ENCODE data around the gene MCM8. TPM values are rescaled to one million over a fixed set of nuclear protein-coding genes. Genes with fewer than 3 reads are reported as not detected.

MCM8 gene
- total and polyA plus RNA-seq, 7 donors, result 1.8 to 8.0 (median 5.6) TPM

GRCh38 chr20:5969348-5969935 lies 19.0 kb downstream of the MCM8 start:
- H3K4me1 ChIP-seq, result no peaks in the 10 kb centered on the region
- no peaks in the 10 kb centered on the region for H3K27me3 ChIP-seq
- H3K4me3 ChIP-seq, result no peak overlapping the region
- H3K9me3 ChIP-seq, result no peaks in the 10 kb centered on the region
- no peak for DNase-seq
- 91 to 92% methylated on average over 9 of the region's 9 CpGs for WGBS, 2 donors
- peaks cover 0 to 57% (median 0%) of the 10 kb centered on the region in 4 donors for H3K36me3 ChIP-seq
- no peak overlapping the region for H3K27ac ChIP-seq
- intact Hi-C loops (cut with DNase I), result no loop called here
- TF ChIP-seq CTCF (IDR thresholded peaks at IDR 0.05) (no peak), POLR2A (IDR thresholded peaks at IDR 0.05) (no peak), POLR2AphosphoS5 (IDR thresholded peaks at IDR 0.05) (no peak), EP300 (IDR thresholded peaks at IDR 0.05) (no peak)

GRCh38 chr20:5969940-5970339 lies 19.5 kb downstream of the MCM8 start:
- Histone ChIP-seq H3K9me3 (no peaks in the 10 kb centered on the region), H3K36me3 (peaks cover 0 to 57% (median 0%) of the 10 kb centered on the region in 4 donors), H3K4me3 (no peak overlapping the region), H3K27me3 (no peaks in the 10 kb centered on the region), H3K4me1 (no peaks in the 10 kb centered on the region), H3K27ac (no peak overlapping the region)
- intact Hi-C loops (cut with DNase I), result no loop called here
- TF ChIP-seq EP300 (IDR thresholded peaks at IDR 0.05) (no peak), POLR2A (IDR thresholded peaks at IDR 0.05) (no peak), CTCF (IDR thresholded peaks at IDR 0.05) (no peak), POLR2AphosphoS5 (IDR thresholded peaks at IDR 0.05) (no peak)
- no peak for DNase-seq

- Histone ChIP-seq H3K27me3 (no peaks in the 10 kb centered on the region), H3K36me3 (peaks cover 0 to 56% (median 0%) of the 10 kb centered on the region in 4 donors), H3K4me3 (no peak overlapping the region), H3K4me1 (no peaks in the 10 kb centered on the region), H3K27ac (no peak overlapping the region), H3K9me3 (no peaks in the 10 kb centered on the region)
- no peak for DNase-seq
- no peak for TF ChIP-seq EP300 (IDR thresholded peaks at IDR 0.05)
- intact Hi-C loops (cut with DNase I), result no loop called here
- 86 to 96% methylated on average over 2 of the region's 2 CpGs for WGBS, 2 donors
Measured at GRCh38 chr20:5970381-5970780, 19.9 kb downstream of the MCM8 start.

DNA sequence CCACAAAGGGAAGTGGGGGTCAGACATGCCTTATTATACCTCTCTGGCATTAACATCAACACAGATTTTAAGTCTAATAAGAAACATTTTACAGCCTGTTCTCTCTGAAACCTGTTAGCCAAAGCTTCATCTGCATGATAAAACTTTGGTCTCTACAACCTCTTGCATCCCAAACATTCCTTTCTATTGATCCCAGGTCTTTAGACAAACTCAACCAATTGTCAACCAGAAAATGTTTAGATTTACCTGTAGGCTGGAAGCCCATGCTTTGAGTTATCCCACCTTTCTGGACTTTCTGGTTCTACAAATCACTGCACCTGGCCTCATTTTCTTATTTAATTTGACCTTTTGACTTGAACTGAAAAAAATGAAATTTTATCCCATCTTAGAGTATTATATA lies 20.8 kb downstream of the MCM8 start:
- Histone ChIP-seq H3K36me3 (peaks cover 0 to 56% (median 0%) of the 10 kb centered on the region in 4 donors), H3K27me3 (no peaks in the 10 kb centered on the region), H3K27ac (no peak overlapping the region), H3K9me3 (no peaks in the 10 kb centered on the region), H3K4me3 (no peak overlapping the region), H3K4me1 (no peaks in the 10 kb centered on the region)
- TF ChIP-seq POLR2AphosphoS5 (IDR thresholded peaks at IDR 0.05) (no peak), EP300 (IDR thresholded peaks at IDR 0.05) (no peak), POLR2A (IDR thresholded peaks at IDR 0.05) (no peak), CTCF (IDR thresholded peaks at IDR 0.05) (no peak)
- no peak for DNase-seq
- intact Hi-C loops (cut with DNase I), result no loop called here

GRCh38 chr20:5973172-5973571 lies 22.7 kb downstream of the MCM8 start:
- intact Hi-C loops (cut with DNase I), result no loop called here
- Histone ChIP-seq H3K4me3 (no peak overlapping the region), H3K27me3 (no peaks in the 10 kb centered on the region), H3K36me3 (peaks cover 0 to 54% (median 0%) of the 10 kb centered on the region in 4 donors), H3K4me1 (no peaks in the 10 kb centered on the region), H3K9me3 (no peaks in the 10 kb centered on the region), H3K27ac (no peak overlapping the region)
- 22 to 73% methylated on average over 2 of the region's 2 CpGs for WGBS, 2 donors
- TF ChIP-seq EP300 (IDR thresholded peaks at IDR 0.05), result no peak
- TF ChIP-seq CTCF (IDR thresholded peaks at IDR 0.05), result no peak
- DNase-seq, result no peak

All from sigmoid colon (tissue), 7 donors.